T-helper 1 cell (primary cell): ENCODE results near the gene FGFR3.
A peak's percentile ranks its signal among the peaks of the same experiment; 100 is the strongest.

Experiments used
- DNase-seq, 5 donors: peaks; one replicate each; pipeline ENCODE4 v3.0.0-alpha.2; 2012 to 2020

Gene FGFR3

GRCh38 chr4:1788254-1788973 is 4.7 kb upstream of the FGFR3 start:
- no peak for DNase-seq

GRCh38 chr4:1789552-1789951 is 3.5 kb upstream of the FGFR3 start:
- no peak for DNase-seq

- no peak for DNase-seq
These were observed 3.1 kb upstream of the FGFR3 start for GRCh38 chr4:1790005-1790404.

- no peak for DNase-seq
These were observed 798 bp upstream of the FGFR3 start for GRCh38 chr4:1792158-1792831.

- DNase-seq, result peak in 2 of 5 donors; percentile 25 to 33
These were observed 375 bp downstream of the FGFR3 start for GRCh38 chr4:1793496-1793840.

GRCh38 chr4:1793940-1794808 is 1.1 kb downstream of the FGFR3 start:
- no peak for DNase-seq

GRCh38 chr4:1794809-1795298 is 1.8 kb downstream of the FGFR3 start:
- no peak for DNase-seq

GRCh38 chr4:1795299-1796195 is 2.5 kb downstream of the FGFR3 start:
- no peak for DNase-seq

GRCh38 chr4:1796486-1797204 is 3.6 kb downstream of the FGFR3 start:
- no peak for DNase-seq

- DNase-seq, result no peak
These were observed 4.3 kb downstream of the FGFR3 start for GRCh38 chr4:1797298-1797860.

GRCh38 chr4:1797861-1798579 is 4.9 kb downstream of the FGFR3 start:
- DNase-seq, result no peak

- DNase-seq, result no peak
These were observed 5.7 kb downstream of the FGFR3 start for GRCh38 chr4:1798580-1799386.

- DNase-seq, result no peak
These were observed 6.6 kb downstream of the FGFR3 start for GRCh38 chr4:1799387-1800375.

GRCh38 chr4:1800805-1801204 is 7.7 kb downstream of the FGFR3 start:
- DNase-seq, result no peak

GRCh38 chr4:1801286-1801958 is 8.3 kb downstream of the FGFR3 start:
- no peak for DNase-seq

- DNase-seq, result no peak
These were observed 9.1 kb downstream of the FGFR3 start for GRCh38 chr4:1802151-1802715.

- no peak for DNase-seq
These were observed 9.8 kb downstream of the FGFR3 start for GRCh38 chr4:1802720-1803522.
